IPS-11a (cell line): Measurements from ENCODE around the gene KIF2C.

ENCODE experiments used
- H3K4me3 ChIP-seq: one replicate; pipeline ENCODE4 v1.5.1; 2013; ENCODE audit warnings: low read depth, low read length, control low read depth

KIF2C gene

GRCh38 chr1:44775078-44775929, 35.7 kb downstream of the KIF2C start, which contains the start of gene RPS8:
Gene RPS8 (plus strand): TSS chr1:44775540. CDS start chr1:44775597, 57 bp downstream.
- peak within 1 kb of the TSS; percentile 93 for H3K4me3 ChIP-seq

- H3K4me3 ChIP-seq: peak overlapping the region; percentile 93
These were observed 36.5 kb downstream of the KIF2C start for GRCh38 chr1:44775930-44776729.

GRCh38 chr1:44776730-44777068, 37.1 kb downstream of the KIF2C start:
- H3K4me3 ChIP-seq: peak overlapping the region; percentile 93

- no peak overlapping the region for H3K4me3 ChIP-seq
These were observed 37.9 kb downstream of the KIF2C start for GRCh38 chr1:44777547-44777946.

DNA sequence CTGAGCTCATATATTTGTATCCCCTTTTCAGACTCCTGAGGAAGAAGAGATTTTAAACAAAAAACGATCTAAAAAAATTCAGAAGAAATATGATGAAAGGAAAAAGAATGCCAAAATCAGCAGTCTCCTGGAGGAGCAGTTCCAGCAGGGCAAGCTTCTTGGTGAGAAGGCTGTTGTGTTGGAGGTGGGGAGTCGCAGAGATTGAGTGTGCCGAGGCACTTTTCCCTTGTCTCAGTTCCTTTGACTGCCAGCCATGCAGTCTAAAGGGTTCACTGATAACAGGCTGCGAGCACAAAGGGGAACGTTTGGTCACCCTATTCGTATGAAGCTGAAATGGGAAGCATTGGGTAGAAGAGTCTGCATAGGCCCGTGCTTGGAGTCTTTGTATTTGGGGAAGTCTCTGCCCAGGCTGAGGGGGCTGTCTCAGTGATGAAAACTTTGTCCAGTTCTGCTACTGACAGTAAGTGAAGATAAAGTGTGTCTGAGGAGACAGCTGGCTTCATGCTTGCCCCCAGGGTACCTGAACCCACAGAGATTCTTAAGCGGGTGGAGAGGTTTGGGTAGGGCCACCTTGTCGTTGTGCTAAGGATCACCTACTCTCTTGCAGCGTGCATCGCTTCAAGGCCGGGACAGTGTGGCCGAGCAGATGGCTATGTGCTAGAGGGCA, 38.5 kb downstream of the KIF2C start:
- H3K4me3 ChIP-seq: no peak overlapping the region

GRCh38 chr1:44778705-44779576, 39.3 kb downstream of the KIF2C start:
- H3K4me3 ChIP-seq: no peak overlapping the region

DNA sequence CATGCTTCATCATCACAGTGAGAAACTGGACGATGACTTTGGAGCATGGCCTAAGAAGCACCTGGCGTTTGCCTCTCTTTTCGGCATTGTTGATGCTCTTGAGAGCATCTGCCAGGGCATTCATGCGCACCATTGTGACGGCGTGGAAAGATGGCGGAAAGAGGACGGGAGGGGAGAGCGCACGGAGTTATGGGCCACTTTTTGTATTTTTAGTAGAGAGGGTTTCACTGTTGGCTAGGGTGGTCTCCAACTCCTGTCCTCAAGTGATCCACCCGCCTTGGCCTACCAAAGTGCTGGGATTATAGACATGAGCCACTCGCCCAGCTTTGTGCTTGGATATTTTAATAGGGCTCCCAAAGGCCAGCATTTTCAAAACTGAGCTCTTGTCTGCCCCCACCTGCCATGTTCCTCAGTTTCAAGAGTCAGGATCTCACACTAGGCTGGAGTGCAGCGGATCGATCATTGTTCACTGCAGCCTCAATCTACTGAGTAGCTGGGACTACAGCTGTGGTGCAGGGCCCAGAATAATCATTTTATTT, 41.0 kb downstream of the KIF2C start:
- no peak overlapping the region for H3K4me3 ChIP-seq

- no peak overlapping the region for H3K4me3 ChIP-seq
These were observed 44.1 kb downstream of the KIF2C start for GRCh38 chr1:44783697-44784093.

- peak overlapping the region; percentile 13 for H3K4me3 ChIP-seq
These were observed 44.7 kb downstream of the KIF2C start for GRCh38 chr1:44784094-44785028.

GRCh38 chr1:44785029-44785380, 45.4 kb downstream of the KIF2C start:
- peak overlapping the region; percentile 13 for H3K4me3 ChIP-seq

DNA sequence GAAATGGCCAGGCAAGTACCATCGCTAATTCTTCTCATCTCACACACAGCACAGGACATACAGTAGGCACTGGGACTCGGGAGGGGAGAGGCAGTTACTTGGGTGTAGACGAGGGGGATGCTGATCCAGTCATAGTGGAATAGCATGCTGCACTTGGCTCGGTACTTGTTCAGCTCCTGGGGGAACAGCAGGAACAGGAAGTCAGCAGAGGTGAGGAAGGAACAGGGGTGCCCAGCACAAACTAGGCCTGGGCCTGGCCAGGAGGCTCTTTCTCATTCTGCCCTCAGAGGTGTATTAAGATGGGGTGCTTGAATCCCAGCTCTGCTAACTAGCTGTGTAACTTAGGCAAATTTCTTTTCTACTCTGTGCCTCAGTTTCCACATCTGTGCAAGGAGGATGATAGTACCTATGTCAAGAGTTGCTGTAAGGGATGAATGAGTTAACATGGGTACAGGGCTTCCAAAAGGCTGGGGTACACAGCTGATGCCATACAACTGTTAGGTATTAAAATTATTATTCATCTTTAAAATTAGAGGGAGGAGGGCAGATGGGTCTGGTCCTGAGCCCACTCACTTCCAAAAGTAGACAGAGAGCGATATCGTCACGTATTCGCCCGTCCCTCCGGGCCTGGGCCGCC, 46.0 kb downstream of the KIF2C start:
- peak overlapping the region; percentile 20 for H3K4me3 ChIP-seq

- H3K4me3 ChIP-seq: peak overlapping the region; percentile 34
These were observed 46.7 kb downstream of the KIF2C start for GRCh38 chr1:44786138-44786840.

GRCh38 chr1:44786841-44787426, 47.3 kb downstream of the KIF2C start:
- no peak overlapping the region for H3K4me3 ChIP-seq

DNA sequence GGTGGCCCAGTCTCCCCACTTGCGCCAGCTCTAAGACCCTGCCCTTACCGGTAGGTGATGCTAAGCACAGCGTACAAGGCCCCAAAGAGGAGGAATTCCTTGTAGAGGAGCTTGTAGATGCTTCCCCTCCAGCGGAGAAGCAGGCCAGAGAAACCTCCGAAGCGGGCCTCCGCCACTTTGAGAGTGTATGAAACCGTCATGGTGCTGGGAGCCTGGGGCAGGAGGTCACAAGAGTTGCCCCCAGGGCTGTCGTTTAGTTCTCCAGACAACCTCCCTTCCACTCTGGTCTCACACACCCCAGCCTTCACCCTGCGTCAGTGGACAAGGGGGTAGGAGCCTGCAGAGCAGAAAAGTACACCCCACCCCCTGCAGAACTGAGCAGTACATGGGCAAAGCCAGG, 47.9 kb downstream of the KIF2C start:
- no peak overlapping the region for H3K4me3 ChIP-seq

- no peak within 1 kb of the TSS for H3K4me3 ChIP-seq
These were observed 48.7 kb downstream of the KIF2C start, which contains the start of gene BEST4 for GRCh38 chr1:44788120-44788860. Gene BEST4 (minus strand): TSS chr1:44788170. CDS start chr1:44787705, 465 bp downstream.

- no peak overlapping the region for H3K4me3 ChIP-seq
These were observed 51.5 kb downstream of the KIF2C start for GRCh38 chr1:44790968-44791801.
